HepG2 (cell line): Measurements from ENCODE around the gene OSGIN1. TPM values are rescaled to one million over a fixed set of nuclear protein-coding genes. Genes with fewer than 3 reads are reported as not detected.

Experiments used
- AGO2 ChIP-seq: fragments of 200-400 bp; formaldehyde crosslinking; optimal IDR thresholded peaks from 2 replicates; pipeline ENCODE3; 2017; ENCODE audit warnings: mild to moderate bottlenecking, low read depth, low read length, moderate library complexity
- ARID2 ChIP-seq: sonication (generic); formaldehyde crosslinking; IDR thresholded peaks from 2 replicates; pipeline ENCODE4 v1.8.1; 2022; ENCODE audit warnings: mild to moderate bottlenecking, missing genetic modification reagents, borderline replicate concordance
- CCAR2 ChIP-seq: fragments of 200-400 bp; formaldehyde crosslinking; optimal IDR thresholded peaks from 2 replicates; pipeline ENCODE3; 2018; ENCODE audit warnings: low read depth, mild to moderate bottlenecking, low read length, moderate library complexity
- DR1 ChIP-seq: sonication (generic); formaldehyde crosslinking; IDR thresholded peaks from 2 replicates; pipeline ENCODE4 v1.8.0; 2021; ENCODE audit warnings: mild to moderate bottlenecking, missing genetic modification reagents, inconsistent platforms
- SALL1 ChIP-seq: sonication (generic); formaldehyde crosslinking; IDR thresholded peaks from 2 replicates; pipeline ENCODE4 v1.8.0; 2022; ENCODE audit warnings: mild to moderate bottlenecking, missing genetic modification reagents
- SNAI1 ChIP-seq: sonication (generic); formaldehyde crosslinking; IDR thresholded peaks from 2 replicates; pipeline ENCODE4 v1.5.0; 2020; ENCODE audit warnings: mild to moderate bottlenecking, missing genetic modification reagents, borderline replicate concordance
- TOPORS ChIP-seq: sonication (generic); formaldehyde crosslinking; IDR thresholded peaks from 2 replicates; pipeline ENCODE4 v1.8.0; 2023; ENCODE audit warnings: mild to moderate bottlenecking, missing genetic modification reagents
- ZFP82 ChIP-seq: sonication (generic); formaldehyde crosslinking; IDR thresholded peaks from 2 replicates; pipeline ENCODE4 v1.5.1; 2020; ENCODE audit warnings: mild to moderate bottlenecking, missing genetic modification reagents, borderline replicate concordance
- ZNF230 ChIP-seq: sonication (generic); formaldehyde crosslinking; IDR thresholded peaks from 2 replicates; pipeline ENCODE4 v1.4.0; 2020; ENCODE audit warnings: mild to moderate bottlenecking, missing genetic modification reagents
- ZNF383 ChIP-seq: sonication (generic); formaldehyde crosslinking; IDR thresholded peaks from 2 replicates; pipeline ENCODE4 v1.4.0; 2020; ENCODE audit warnings: missing genetic modification reagents, mild to moderate bottlenecking, borderline replicate concordance
- ZNF615 ChIP-seq: sonication (generic); formaldehyde crosslinking; IDR thresholded peaks from 2 replicates; pipeline ENCODE4 v1.5.0; 2020; ENCODE audit warnings: mild to moderate bottlenecking, missing genetic modification reagents, borderline replicate concordance
- polyA plus RNA-seq, 8 experiments: library from polyadenylated mRNA; depleted of rRNA in 3 of 8; stranded (reverse) in 7 of 8; unstranded in 1 of 8; fragments of >200 nt; fragmentation: Illumina TruSeq in 4 of 8; extraction: Trizol in 4 of 8; gene quantifications; 2 replicates each; pipeline versions ENCODE4 v1.2.1 to v1.2.3, GENCODE V29; 2011 to 2016; ENCODE audit warnings: low read depth in 4 of 8, missing spikeins in 1 of 8, mixed read lengths in 1 of 8; ENCODE audit not compliant: insufficient read depth in 1 of 8
- total RNA-seq, 5 experiments: library from RNA; depleted of rRNA; stranded (reverse); fragments of >200 nt; fragmentation: Illumina TruSeq; extraction: Trizol; gene quantifications; 2 replicates each; pipeline ENCODE4 v1.2.3, GENCODE V29; 2016; ENCODE audit warnings: low read depth in 1 of 5
- TF ChIP-seq, protein P1 (sequence below): sonication (generic); formaldehyde crosslinking; IDR thresholded peaks from 2 replicates; pipeline ENCODE4 v1.4.0; 2020; ENCODE audit warnings: missing genetic modification reagents, borderline replicate concordance
- TF ChIP-seq, protein P2 (sequence below): sonication (generic); formaldehyde crosslinking; IDR thresholded peaks from 2 replicates; pipeline ENCODE4 v1.4.0; 2020; ENCODE audit warnings: missing genetic modification reagents
- TF ChIP-seq, protein P3 (sequence below): sonication (generic); formaldehyde crosslinking; IDR thresholded peaks from 2 replicates; pipeline ENCODE4 v1.5.0; 2020; ENCODE audit warnings: mild to moderate bottlenecking, missing genetic modification reagents, moderate library complexity
- TF ChIP-seq, protein P4 (sequence below): IDR thresholded peaks from 2 replicates; pipeline ENCODE4 v1.6.1; 2016; ENCODE audit warnings: low read depth, borderline replicate concordance
- TF ChIP-seq, protein P5 (sequence below): sonication (generic); formaldehyde crosslinking; IDR thresholded peaks from 2 replicates; pipeline ENCODE4 v1.8.0; 2022; ENCODE audit warnings: missing genetic modification reagents, mild to moderate bottlenecking, moderate library complexity, borderline replicate concordance
- TF ChIP-seq, protein P6 (sequence below): sonication (generic); formaldehyde crosslinking; IDR thresholded peaks from 2 replicates; pipeline ENCODE4 v1.8.1; 2023; ENCODE audit warnings: missing genetic modification reagents, mild to moderate bottlenecking, borderline replicate concordance

OSGIN1 gene
- total and polyA plus RNA-seq, 2 of the 13 experiments (the other 11 are each of a cell fraction or from before 2014, with no cell fraction given), result 20.5 to 27.1 TPM

DNA sequence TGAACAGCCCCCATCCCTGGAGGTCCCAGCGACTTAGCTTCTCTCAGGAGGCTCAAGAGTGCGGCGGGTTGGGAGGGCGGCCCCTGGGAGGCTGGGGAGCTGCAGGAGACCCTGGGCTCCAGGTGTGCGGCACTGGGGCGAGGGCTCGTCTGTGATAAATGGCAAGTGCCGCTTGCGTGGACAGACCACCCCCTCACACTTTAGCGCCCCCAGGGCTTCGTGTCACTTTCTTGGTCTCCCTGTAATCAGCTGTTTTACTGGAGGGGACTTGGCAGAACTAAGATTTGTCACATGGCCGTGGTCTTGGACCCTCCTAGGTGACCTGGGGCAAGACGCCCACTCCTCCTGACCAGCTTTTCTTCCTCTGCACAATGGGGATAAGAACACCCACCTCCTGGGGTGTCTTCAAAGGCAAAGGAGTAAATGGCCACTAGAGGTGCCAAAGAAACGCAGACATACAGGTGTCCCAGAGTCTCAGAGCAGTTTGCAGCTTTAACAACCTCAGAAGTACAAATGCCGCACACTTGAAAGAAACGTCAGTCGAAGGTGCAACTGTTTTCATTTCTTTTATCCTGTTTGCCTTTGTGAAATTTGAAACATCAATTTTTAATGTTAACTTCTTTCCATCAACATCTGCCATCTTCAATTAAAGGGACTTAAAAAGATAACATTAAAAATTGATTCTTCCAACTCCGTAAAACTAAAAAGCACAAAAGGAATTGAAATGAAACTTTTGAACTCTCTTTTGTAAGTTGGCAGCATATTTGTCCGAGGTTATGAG, 946 bp downstream of the OSGIN1 start (continued):
- TF ChIP-seq ZNF615 (CRISPR knock-in tag) (no peak), SNAI1 (peak; percentile 61; the same call in 1 of the 2 replicates), ZNF230 (CRISPR knock-in tag) (no peak), ZNF383 (no peak), SALL1 (CRISPR knock-in tag) (peak; percentile 20; the same call in 1 of the 2 replicates), ARID2 (CRISPR knock-in tag) (no peak), ZFP82 (CRISPR knock-in tag) (0 out of 2 replicates have a peak, but pooled peaks have one; percentile 27), DR1 (CRISPR knock-in tag) (no peak), TOPORS (0 out of 2 replicates have a peak, but pooled peaks have one; percentile 2), CCAR2 (no peak), AGO2 (peak; percentile 77)
- TF ChIP-seq, protein P1, sequence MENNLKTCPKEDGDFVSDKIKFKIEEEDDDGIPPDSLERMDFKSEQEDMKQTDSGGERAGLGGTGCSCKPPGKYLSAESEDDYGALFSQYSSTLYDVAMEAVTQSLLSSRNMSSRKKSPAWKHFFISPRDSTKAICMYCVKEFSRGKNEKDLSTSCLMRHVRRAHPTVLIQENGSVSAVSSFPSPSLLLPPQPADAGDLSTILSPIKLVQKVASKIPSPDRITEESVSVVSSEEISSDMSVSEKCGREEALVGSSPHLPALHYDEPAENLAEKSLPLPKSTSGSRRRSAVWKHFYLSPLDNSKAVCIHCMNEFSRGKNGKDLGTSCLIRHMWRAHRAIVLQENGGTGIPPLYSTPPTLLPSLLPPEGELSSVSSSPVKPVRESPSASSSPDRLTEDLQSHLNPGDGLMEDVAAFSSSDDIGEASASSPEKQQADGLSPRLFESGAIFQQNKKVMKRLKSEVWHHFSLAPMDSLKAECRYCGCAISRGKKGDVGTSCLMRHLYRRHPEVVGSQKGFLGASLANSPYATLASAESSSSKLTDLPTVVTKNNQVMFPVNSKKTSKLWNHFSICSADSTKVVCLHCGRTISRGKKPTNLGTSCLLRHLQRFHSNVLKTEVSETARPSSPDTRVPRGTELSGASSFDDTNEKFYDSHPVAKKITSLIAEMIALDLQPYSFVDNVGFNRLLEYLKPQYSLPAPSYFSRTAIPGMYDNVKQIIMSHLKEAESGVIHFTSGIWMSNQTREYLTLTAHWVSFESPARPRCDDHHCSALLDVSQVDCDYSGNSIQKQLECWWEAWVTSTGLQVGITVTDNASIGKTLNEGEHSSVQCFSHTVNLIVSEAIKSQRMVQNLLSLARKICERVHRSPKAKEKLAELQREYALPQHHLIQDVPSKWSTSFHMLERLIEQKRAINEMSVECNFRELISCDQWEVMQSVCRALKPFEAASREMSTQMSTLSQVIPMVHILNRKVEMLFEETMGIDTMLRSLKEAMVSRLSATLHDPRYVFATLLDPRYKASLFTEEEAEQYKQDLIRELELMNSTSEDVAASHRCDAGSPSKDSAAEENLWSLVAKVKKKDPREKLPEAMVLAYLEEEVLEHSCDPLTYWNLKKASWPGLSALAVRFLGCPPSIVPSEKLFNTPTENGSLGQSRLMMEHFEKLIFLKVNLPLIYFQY (CRISPR knock-in tag), result no peak; the same call in 1 of the 2 replicates
- TF ChIP-seq, protein P2, sequence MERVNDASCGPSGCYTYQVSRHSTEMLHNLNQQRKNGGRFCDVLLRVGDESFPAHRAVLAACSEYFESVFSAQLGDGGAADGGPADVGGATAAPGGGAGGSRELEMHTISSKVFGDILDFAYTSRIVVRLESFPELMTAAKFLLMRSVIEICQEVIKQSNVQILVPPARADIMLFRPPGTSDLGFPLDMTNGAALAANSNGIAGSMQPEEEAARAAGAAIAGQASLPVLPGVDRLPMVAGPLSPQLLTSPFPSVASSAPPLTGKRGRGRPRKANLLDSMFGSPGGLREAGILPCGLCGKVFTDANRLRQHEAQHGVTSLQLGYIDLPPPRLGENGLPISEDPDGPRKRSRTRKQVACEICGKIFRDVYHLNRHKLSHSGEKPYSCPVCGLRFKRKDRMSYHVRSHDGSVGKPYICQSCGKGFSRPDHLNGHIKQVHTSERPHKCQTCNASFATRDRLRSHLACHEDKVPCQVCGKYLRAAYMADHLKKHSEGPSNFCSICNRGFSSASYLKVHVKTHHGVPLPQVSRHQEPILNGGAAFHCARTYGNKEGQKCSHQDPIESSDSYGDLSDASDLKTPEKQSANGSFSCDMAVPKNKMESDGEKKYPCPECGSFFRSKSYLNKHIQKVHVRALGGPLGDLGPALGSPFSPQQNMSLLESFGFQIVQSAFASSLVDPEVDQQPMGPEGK (CRISPR knock-in tag), result 0 out of 2 replicates have a peak, but pooled peaks have one; percentile 6
- TF ChIP-seq, protein P3, sequence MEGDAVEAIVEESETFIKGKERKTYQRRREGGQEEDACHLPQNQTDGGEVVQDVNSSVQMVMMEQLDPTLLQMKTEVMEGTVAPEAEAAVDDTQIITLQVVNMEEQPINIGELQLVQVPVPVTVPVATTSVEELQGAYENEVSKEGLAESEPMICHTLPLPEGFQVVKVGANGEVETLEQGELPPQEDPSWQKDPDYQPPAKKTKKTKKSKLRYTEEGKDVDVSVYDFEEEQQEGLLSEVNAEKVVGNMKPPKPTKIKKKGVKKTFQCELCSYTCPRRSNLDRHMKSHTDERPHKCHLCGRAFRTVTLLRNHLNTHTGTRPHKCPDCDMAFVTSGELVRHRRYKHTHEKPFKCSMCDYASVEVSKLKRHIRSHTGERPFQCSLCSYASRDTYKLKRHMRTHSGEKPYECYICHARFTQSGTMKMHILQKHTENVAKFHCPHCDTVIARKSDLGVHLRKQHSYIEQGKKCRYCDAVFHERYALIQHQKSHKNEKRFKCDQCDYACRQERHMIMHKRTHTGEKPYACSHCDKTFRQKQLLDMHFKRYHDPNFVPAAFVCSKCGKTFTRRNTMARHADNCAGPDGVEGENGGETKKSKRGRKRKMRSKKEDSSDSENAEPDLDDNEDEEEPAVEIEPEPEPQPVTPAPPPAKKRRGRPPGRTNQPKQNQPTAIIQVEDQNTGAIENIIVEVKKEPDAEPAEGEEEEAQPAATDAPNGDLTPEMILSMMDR (CRISPR knock-in tag), result peak; percentile 62
- TF ChIP-seq, protein P4, sequence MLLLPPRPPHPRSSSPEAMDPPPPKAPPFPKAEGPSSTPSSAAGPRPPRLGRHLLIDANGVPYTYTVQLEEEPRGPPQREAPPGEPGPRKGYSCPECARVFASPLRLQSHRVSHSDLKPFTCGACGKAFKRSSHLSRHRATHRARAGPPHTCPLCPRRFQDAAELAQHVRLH (CRISPR knock-in tag), result no peak
- TF ChIP-seq, protein P5, sequence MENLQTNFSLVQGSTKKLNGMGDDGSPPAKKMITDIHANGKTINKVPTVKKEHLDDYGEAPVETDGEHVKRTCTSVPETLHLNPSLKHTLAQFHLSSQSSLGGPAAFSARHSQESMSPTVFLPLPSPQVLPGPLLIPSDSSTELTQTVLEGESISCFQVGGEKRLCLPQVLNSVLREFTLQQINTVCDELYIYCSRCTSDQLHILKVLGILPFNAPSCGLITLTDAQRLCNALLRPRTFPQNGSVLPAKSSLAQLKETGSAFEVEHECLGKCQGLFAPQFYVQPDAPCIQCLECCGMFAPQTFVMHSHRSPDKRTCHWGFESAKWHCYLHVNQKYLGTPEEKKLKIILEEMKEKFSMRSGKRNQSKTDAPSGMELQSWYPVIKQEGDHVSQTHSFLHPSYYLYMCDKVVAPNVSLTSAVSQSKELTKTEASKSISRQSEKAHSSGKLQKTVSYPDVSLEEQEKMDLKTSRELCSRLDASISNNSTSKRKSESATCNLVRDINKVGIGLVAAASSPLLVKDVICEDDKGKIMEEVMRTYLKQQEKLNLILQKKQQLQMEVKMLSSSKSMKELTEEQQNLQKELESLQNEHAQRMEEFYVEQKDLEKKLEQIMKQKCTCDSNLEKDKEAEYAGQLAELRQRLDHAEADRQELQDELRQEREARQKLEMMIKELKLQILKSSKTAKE (CRISPR knock-in tag), result no peak
- TF ChIP-seq, protein P6, sequence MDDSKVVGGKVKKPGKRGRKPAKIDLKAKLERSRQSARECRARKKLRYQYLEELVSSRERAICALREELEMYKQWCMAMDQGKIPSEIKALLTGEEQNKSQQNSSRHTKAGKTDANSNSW (CRISPR knock-in tag), result no peak
